ENCODE data around the gene NDC80. TPM values are rescaled to one million over a fixed set of nuclear protein-coding genes. Genes with fewer than 3 reads are reported as not detected.

NDC80 gene
- total and polyA plus RNA-seq, 9 of the 15 experiments (the other 6 are each of a cell fraction or from before 2014, with no cell fraction given), result 65.2 to 97.9 (median 83.3) TPM

GRCh38 chr18:2522112-2522511 lies 49.2 kb upstream of the NDC80 start:
- Histone ChIP-seq H3K4me2 (ENCODE audit: insufficient read depth, low read length) (no peak overlapping the region), H3K9ac (ENCODE audit: insufficient read depth in 1 of 2, low read depth in 2 of 2, low read length in 2 of 2) (no peak overlapping the region), H3K4me1 (replicated peaks in 1 of 2; ENCODE audit: control insufficient read depth in 2 of 2, insufficient read depth in 2 of 2, low read length in 2 of 2) (peaks cover 0 to 3% of the 10 kb centered on the region in 2 experiments; a peak in 2 of 5 replicates), H3K27ac (ENCODE audit: extremely low read depth, low read depth, low read length) (no peak overlapping the region), H2AFZ (ENCODE audit: low read depth, low read length) (no peak overlapping the region), H3K27me3 (ENCODE audit: control insufficient read depth in 2 of 2, insufficient read depth in 2 of 2, low read length in 2 of 2) (no peaks in the 10 kb centered on the region), H3K9me1 (ENCODE audit: control insufficient read depth, insufficient read depth, low read length) (no peaks in the 10 kb centered on the region), H3K36me3 (ENCODE audit: control insufficient read depth, insufficient read depth, low read length) (no peaks in the 10 kb centered on the region), H3K9me3 (replicated peaks; ENCODE audit: control insufficient read depth, insufficient read depth, low read depth, low read length) (no peaks in the 10 kb centered on the region), H3K79me2 (ENCODE audit: control insufficient read depth, insufficient read depth, low read length) (no peaks in the 10 kb centered on the region), H4K20me1 (replicated peaks; ENCODE audit: control insufficient read depth, insufficient read depth, low read length) (no peaks in the 10 kb centered on the region), H3K4me3 (no peak overlapping the region)
- DNase-seq (ENCODE audit: extremely low read depth in 1 of 4, low spot score in 3 of 4) (no peak), ATAC-seq (no peak), FAIRE-seq (no peak)
- POLR2A ChIA-PET, result interaction anchor here (0.6 to 1.8 kb wide), 4 partner anchors 10 to 282 kb away, joined by 3 to 5 read pairs (median 4); no protein-coding TSS in a partner anchor
- 33% methylated on average over 4 of the region's 4 CpGs for WGBS (ENCODE audit: insufficient coverage, low coverage, missing lambda C conversion rate)
- BruUV-seq (replicated peaks), result no TSS peak
- CTCF ChIA-PET (ENCODE audit: low intra/inter-chr PET ratio), result no interaction called here
- intact Hi-C loops (cut with micrococcal nuclease), result no loop called here
- in situ Hi-C loops (cut with MboI), result no loop called here
- no peak for TF ChIP-seq FUS (optimal IDR thresholded peaks at IDR 0.05; ENCODE audit: low read depth, low read length)
- TF ChIP-seq GABPB1 (CRISPR knock-in tag; IDR thresholded peaks at IDR 0.05), result no peak
- no peak for TF ChIP-seq BDP1 (IDR thresholded peaks at IDR 0.05; ENCODE audit: insufficient read depth, insufficient read length)
- no peak for TF ChIP-seq SRSF3 (IDR thresholded peaks at IDR 0.05; ENCODE audit: insufficient read depth, low read length)
- TF ChIP-seq ARID3B (CRISPR knock-in tag; IDR thresholded peaks at IDR 0.05; ENCODE audit: borderline replicate concordance), result no peak
- no peak for TF ChIP-seq HDAC6 (IDR thresholded peaks at IDR 0.05; ENCODE audit: low read depth, low read length)
- TF ChIP-seq MYC (IDR thresholded peaks at IDR 0.05; ENCODE audit: low read depth, low read length), result no peak
- TF ChIP-seq MYC (CRISPR knock-in tag; IDR thresholded peaks at IDR 0.05; ENCODE audit: borderline replicate concordance, low read depth), result no peak
- no peak for TF ChIP-seq ZKSCAN8 (CRISPR knock-in tag; IDR thresholded peaks at IDR 0.05)
- TF ChIP-seq, protein P1, sequence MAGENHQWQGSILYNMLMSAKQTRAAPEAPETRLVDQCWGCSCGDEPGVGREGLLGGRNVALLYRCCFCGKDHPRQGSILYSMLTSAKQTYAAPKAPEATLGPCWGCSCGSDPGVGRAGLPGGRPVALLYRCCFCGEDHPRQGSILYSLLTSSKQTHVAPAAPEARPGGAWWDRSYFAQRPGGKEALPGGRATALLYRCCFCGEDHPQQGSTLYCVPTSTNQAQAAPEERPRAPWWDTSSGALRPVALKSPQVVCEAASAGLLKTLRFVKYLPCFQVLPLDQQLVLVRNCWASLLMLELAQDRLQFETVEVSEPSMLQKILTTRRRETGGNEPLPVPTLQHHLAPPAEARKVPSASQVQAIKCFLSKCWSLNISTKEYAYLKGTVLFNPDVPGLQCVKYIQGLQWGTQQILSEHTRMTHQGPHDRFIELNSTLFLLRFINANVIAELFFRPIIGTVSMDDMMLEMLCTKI (IDR thresholded peaks at IDR 0.05; ENCODE audit: partially characterized antibody), result no peak
- TF ChIP-seq HDAC1 (IDR thresholded peaks at IDR 0.05), result no peak
- TF ChIP-seq ZNF347 (CRISPR knock-in tag; IDR thresholded peaks at IDR 0.05; ENCODE audit: low read depth), result no peak
- TF ChIP-seq POLR2G (IDR thresholded peaks at IDR 0.05; ENCODE audit: low read depth, low read length), result no peak
- TF ChIP-seq, protein P2, sequence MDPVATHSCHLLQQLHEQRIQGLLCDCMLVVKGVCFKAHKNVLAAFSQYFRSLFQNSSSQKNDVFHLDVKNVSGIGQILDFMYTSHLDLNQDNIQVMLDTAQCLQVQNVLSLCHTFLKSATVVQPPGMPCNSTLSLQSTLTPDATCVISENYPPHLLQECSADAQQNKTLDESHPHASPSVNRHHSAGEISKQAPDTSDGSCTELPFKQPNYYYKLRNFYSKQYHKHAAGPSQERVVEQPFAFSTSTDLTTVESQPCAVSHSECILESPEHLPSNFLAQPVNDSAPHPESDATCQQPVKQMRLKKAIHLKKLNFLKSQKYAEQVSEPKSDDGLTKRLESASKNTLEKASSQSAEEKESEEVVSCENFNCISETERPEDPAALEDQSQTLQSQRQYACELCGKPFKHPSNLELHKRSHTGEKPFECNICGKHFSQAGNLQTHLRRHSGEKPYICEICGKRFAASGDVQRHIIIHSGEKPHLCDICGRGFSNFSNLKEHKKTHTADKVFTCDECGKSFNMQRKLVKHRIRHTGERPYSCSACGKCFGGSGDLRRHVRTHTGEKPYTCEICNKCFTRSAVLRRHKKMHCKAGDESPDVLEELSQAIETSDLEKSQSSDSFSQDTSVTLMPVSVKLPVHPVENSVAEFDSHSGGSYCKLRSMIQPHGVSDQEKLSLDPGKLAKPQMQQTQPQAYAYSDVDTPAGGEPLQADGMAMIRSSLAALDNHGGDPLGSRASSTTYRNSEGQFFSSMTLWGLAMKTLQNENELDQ (CRISPR knock-in tag; IDR thresholded peaks at IDR 0.05; ENCODE audit: borderline replicate concordance), result no peak
- TF ChIP-seq PHB (CRISPR knock-in tag; IDR thresholded peaks at IDR 0.05), result no peak
- TF ChIP-seq NFE2 (IDR thresholded peaks at IDR 0.05; ENCODE audit: low read depth), result no peak
- TF ChIP-seq MLLT1 (IDR thresholded peaks at IDR 0.05), result no peak
- TF ChIP-seq RUNX1 (IDR thresholded peaks at IDR 0.05; ENCODE audit: low read depth), result no peak

Measured in K562 (cell line).